DOHH2 (cell line): ENCODE results near the gene SREBF2.
A peak's percentile ranks its signal among the peaks of the same experiment; 100 is the strongest.

Experiments used
- CTCF ChIP-seq: fragments of 200-600 bp; sonication (generic); IDR thresholded peaks from one replicate; pipeline ENCODE4 v1.5.1; 2014; ENCODE audit warnings: antibody characterized with exemption, mild to moderate bottlenecking, low read depth, low read length; ENCODE audit not compliant: poor library complexity, severe bottlenecking
- EZH2phosphoT487 ChIP-seq: fragments of 200-600 bp; sonication (generic); IDR thresholded peaks from 2 replicates; pipeline ENCODE4 v1.6.1; 2017; ENCODE audit warnings: borderline replicate concordance, mild to moderate bottlenecking, antibody characterized with exemption, low read length, moderate library complexity, mixed read lengths

GRCh38 chr22:41931701-41932269, 98.9 kb downstream of the SREBF2 start:
- TF ChIP-seq CTCF, result peak; percentile 52
- no peak for TF ChIP-seq EZH2phosphoT487
